OCI-LY3 (cell line): ENCODE results near the gene SLC12A7.

Experiments used
- H2AFZ ChIP-seq: fragments of 200-600, 300-600 bp; shearing (Covaris generic); 2 replicates; pipeline ENCODE4 v1.6.0; 2014; ENCODE audit warnings: antibody characterized with exemption, low read depth, low read length
- H3K27ac ChIP-seq: fragments of 200-600, 300-600 bp; sonication (generic); 2 replicates; pipeline ENCODE4 v1.5.1; 2014; ENCODE audit warnings: mild to moderate bottlenecking, low read length, moderate library complexity, mixed read lengths
- H3K27me3 ChIP-seq: fragments of 200-600, 300-600 bp; sonication (generic); 2 replicates; pipeline ENCODE4 v1.6.1; 2014; ENCODE audit warnings: low read depth, low read length, mixed read lengths
- H3K36me3 ChIP-seq: fragments of 200-600, 300-600 bp; sonication (generic); replicated peaks from 2 replicates; pipeline ENCODE3; 2014; ENCODE audit warnings: low read depth, low read length, mixed read lengths
- H3K4me1 ChIP-seq: fragments of 300-600, 200-600 bp; sonication (generic); 2 replicates; pipeline ENCODE4 v1.6.1; 2014; ENCODE audit warnings: low read length, mixed read lengths
- H3K4me2 ChIP-seq: fragments of 200-600, 300-600 bp; sonication (generic); 2 replicates; pipeline ENCODE4 v1.6.1; 2014; ENCODE audit warnings: low read length, mixed read lengths
- H3K4me3 ChIP-seq: fragments of 300-600, 200-600 bp; sonication (generic); 2 replicates; pipeline ENCODE4 v1.5.1; 2014; ENCODE audit warnings: antibody characterized with exemption, mild to moderate bottlenecking, low read length, moderate library complexity
- H3K79me2 ChIP-seq: fragments of 300-600, 200-600 bp; shearing (Covaris generic); 2 replicates; pipeline ENCODE4 v1.6.1; 2014; ENCODE audit warnings: mild to moderate bottlenecking, low read length, mixed read lengths
- H3K9ac ChIP-seq: fragments of 300-600, 200-600 bp; shearing (Covaris generic); 2 replicates; pipeline ENCODE4 v1.6.0; 2014; ENCODE audit warnings: mild to moderate bottlenecking, low read length, moderate library complexity
- H3K9me3 ChIP-seq: fragments of 200-600, 300-600 bp; shearing (Covaris generic); 2 replicates; pipeline ENCODE4 v1.6.1; 2014; ENCODE audit warnings: low read length, mixed read lengths; ENCODE audit not compliant: insufficient read depth
- H4K20me1 ChIP-seq: fragments of 200-600, 300-600 bp; sonication (generic); 2 replicates; pipeline ENCODE4 v1.6.1; 2016; ENCODE audit warnings: low read length, mixed read lengths; ENCODE audit not compliant: insufficient read depth
- EZH2phosphoT487 ChIP-seq: fragments of 200-600 bp; shearing (Covaris generic); IDR thresholded peaks from 2 replicates; pipeline ENCODE4 v1.6.1; 2018; ENCODE audit warnings: antibody characterized with exemption, mixed run types, low read depth
- TF ChIP-seq, protein P1 (sequence below): fragments of 200-600, 300-600 bp; sonication (generic); IDR thresholded peaks from 2 replicates; pipeline ENCODE4 v1.5.1; 2014; ENCODE audit warnings: antibody characterized with exemption, low read length, low read depth

Gene SLC12A7

GRCh38 chr5:1143670-1143951, 31.7 kb upstream of the SLC12A7 start:
- no peak for TF ChIP-seq EZH2phosphoT487
- TF ChIP-seq, protein P1, sequence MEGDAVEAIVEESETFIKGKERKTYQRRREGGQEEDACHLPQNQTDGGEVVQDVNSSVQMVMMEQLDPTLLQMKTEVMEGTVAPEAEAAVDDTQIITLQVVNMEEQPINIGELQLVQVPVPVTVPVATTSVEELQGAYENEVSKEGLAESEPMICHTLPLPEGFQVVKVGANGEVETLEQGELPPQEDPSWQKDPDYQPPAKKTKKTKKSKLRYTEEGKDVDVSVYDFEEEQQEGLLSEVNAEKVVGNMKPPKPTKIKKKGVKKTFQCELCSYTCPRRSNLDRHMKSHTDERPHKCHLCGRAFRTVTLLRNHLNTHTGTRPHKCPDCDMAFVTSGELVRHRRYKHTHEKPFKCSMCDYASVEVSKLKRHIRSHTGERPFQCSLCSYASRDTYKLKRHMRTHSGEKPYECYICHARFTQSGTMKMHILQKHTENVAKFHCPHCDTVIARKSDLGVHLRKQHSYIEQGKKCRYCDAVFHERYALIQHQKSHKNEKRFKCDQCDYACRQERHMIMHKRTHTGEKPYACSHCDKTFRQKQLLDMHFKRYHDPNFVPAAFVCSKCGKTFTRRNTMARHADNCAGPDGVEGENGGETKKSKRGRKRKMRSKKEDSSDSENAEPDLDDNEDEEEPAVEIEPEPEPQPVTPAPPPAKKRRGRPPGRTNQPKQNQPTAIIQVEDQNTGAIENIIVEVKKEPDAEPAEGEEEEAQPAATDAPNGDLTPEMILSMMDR, result no peak
- Histone ChIP-seq H4K20me1 (no peaks in the 10 kb centered on the region), H3K36me3 (no peaks in the 10 kb centered on the region), H2AFZ (no peak overlapping the region), H3K9ac (no peak overlapping the region), H3K4me2 (no peak overlapping the region), H3K27ac (no peak overlapping the region), H3K79me2 (no peaks in the 10 kb centered on the region), H3K9me3 (no peaks in the 10 kb centered on the region), H3K4me3 (no peak overlapping the region), H3K27me3 (no peaks in the 10 kb centered on the region), H3K4me1 (peaks cover 24% of the 10 kb centered on the region)

GRCh38 chr5:1142886-1143669, 31.2 kb upstream of the SLC12A7 start:
- no peaks in the 10 kb centered on the region for H3K79me2 ChIP-seq
- no peaks in the 10 kb centered on the region for H3K36me3 ChIP-seq
- H4K20me1 ChIP-seq, result no peaks in the 10 kb centered on the region
- no peak overlapping the region for H2AFZ ChIP-seq
- no peak overlapping the region for H3K4me2 ChIP-seq
- H3K9me3 ChIP-seq, result no peaks in the 10 kb centered on the region
- H3K4me1 ChIP-seq, result peaks cover 29% of the 10 kb centered on the region
- H3K4me3 ChIP-seq, result no peak overlapping the region
- TF ChIP-seq, protein P1, result no peak
- no peaks in the 10 kb centered on the region for H3K27me3 ChIP-seq
- H3K9ac ChIP-seq, result no peak overlapping the region
- no peak overlapping the region for H3K27ac ChIP-seq

GRCh38 chr5:1141834-1142233, 30.0 kb upstream of the SLC12A7 start:
- TF ChIP-seq EZH2phosphoT487, result no peak
- TF ChIP-seq, protein P1, result no peak
- Histone ChIP-seq H3K4me2 (no peak overlapping the region), H3K9me3 (no peaks in the 10 kb centered on the region), H3K4me1 (peaks cover 40% of the 10 kb centered on the region), H3K4me3 (no peak overlapping the region), H3K79me2 (no peaks in the 10 kb centered on the region), H3K36me3 (no peaks in the 10 kb centered on the region), H3K27me3 (no peaks in the 10 kb centered on the region), H3K9ac (no peak overlapping the region), H4K20me1 (no peaks in the 10 kb centered on the region), H2AFZ (no peak overlapping the region), H3K27ac (no peak overlapping the region)

DNA sequence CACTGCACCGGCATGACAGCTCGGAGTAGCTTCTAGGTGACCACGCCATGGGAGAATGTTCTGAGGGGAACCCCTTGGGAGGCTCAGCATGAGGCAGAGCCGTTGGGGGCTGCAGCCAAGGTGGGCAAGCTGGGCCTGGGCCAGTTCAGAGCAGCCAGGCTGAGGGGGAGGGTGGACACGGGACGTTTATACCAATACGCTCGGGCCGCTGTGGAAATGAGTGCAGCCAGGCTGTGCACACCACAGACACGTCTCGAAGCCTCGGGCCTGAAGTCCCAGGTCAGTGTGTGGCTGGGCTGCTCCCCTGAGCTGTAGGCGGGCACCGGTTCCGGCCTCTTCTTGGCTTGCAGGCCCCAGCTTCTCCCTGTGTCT, 28.9 kb upstream of the SLC12A7 start:
- Histone ChIP-seq H3K4me3 (peak overlapping the region; percentile 72), H3K4me1 (peaks cover 44% of the 10 kb centered on the region), H3K4me2 (peak overlapping the region; percentile 72), H3K79me2 (no peaks in the 10 kb centered on the region), H3K9me3 (no peaks in the 10 kb centered on the region), H3K36me3 (no peaks in the 10 kb centered on the region), H3K27me3 (no peaks in the 10 kb centered on the region), H4K20me1 (no peaks in the 10 kb centered on the region), H2AFZ (0 out of 2 replicates have a peak overlapping the region, but pooled peaks have one; percentile 59), H3K27ac (no peak overlapping the region), H3K9ac (no peak overlapping the region)
- TF ChIP-seq, protein P1, result no peak
- TF ChIP-seq EZH2phosphoT487, result no peak
